Activated naive CD4-positive, alpha-beta T cell treated with anti-CD3 and anti-CD28 coated beads, Interleukin-2, amount 50 U/mL, for 72 hours (primary cell): ENCODE data around the gene NANOS3. TPM values are rescaled to one million over a fixed set of nuclear protein-coding genes. Genes with fewer than 3 reads are reported as not detected.

ENCODE experiments used
- ATAC-seq, 2 donors: fragments of 150-1000 bp; cut with Tn5 transposase; 2 replicates each; pipeline ENCODE4 v1.10.0; 2021; ENCODE audit warnings: mild to moderate bottlenecking in 2 of 2, moderate library complexity in 2 of 2
- DNase-seq, 2 donors: peaks; one replicate each; pipeline ENCODE4 v3.0.0; 2021 to 2022; ENCODE audit warnings: low spot score in 2 of 2
- H3K27ac Mint-ChIP-seq, 2 donors: one replicate each; pipeline ENCODE4 v1.8.0; 2022; ENCODE audit warnings: mild to moderate bottlenecking in 2 of 2, mixed read lengths in 2 of 2
- H3K36me3 Mint-ChIP-seq, 2 donors: one replicate each; pipeline ENCODE4 v1.8.0; 2022; ENCODE audit warnings: mixed read lengths in 2 of 2
- H3K9me3 Mint-ChIP-seq, 2 donors: one replicate each; pipeline ENCODE4 v1.8.0; 2022; ENCODE audit warnings: mixed read lengths in 2 of 2
- total RNA-seq, 2 donors: library from RNA; stranded (reverse); gene quantifications; one replicate each; pipeline ENCODE4 v1.2.3, GENCODE V29; 2022

Gene NANOS3
- total RNA-seq, 2 donors from 2014 or later, result 0.88 to 0.98 TPM

DNA sequence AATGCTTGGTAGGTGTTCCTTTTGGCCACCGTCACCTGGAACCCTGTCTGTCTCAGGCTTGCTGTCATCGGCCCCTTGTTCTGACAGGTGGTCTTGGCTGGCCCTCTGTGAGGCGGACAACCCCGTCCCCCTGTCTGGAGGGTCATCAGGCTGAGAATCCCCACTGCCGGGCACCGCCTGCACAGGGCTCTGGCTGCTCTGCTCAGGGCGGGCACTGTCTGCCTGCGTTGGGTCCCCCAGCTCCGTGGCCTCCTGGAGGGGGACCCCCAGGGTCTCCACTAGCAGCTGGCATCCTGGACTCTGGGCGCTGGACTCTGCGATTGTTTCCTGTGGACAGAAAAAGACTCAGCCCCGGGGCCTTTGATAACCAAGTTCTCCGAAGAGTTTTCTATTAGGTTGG is 13.2 kb downstream of the NANOS3 start:
- no peaks in the 10 kb centered on the region for H3K36me3 Mint-ChIP-seq
- H3K9me3 Mint-ChIP-seq, result no peaks in the 10 kb centered on the region
- no peak for DNase-seq
- no peak for ATAC-seq
- no peak overlapping the region for H3K27ac Mint-ChIP-seq

DNA sequence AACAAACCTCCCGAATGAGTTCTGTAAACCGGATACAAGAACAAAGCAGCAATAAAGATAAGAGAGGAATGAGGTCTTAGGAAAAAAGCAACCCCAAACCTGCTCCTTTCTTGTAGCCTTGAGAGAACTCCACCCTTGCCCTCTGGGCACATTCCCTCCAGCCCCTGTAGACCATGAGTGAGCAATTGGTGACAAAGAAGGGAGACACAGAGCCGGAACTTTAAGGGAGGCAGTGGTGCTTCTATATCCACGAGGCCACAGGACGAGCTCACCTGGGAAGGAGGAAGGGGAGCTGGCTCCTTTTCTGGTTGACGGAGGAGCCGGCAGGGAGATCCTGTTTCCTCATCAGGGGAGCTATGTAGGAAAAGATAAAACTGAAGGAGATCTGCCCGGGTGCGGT is 15.9 kb downstream of the NANOS3 start:
- ATAC-seq (no peak), DNase-seq (no peak)
- Mint-ChIP-seq H3K9me3 (no peaks in the 10 kb centered on the region), H3K27ac (peak overlapping the region in 1 of 2 donors; percentile 62), H3K36me3 (no peaks in the 10 kb centered on the region)

GRCh38 chr19:13894552-13894951 is 17.6 kb downstream of the NANOS3 start:
- ATAC-seq (no peak), DNase-seq (no peak)
- H3K9me3 Mint-ChIP-seq, result no peaks in the 10 kb centered on the region
- no peaks in the 10 kb centered on the region for H3K36me3 Mint-ChIP-seq
- H3K27ac Mint-ChIP-seq, result no peak overlapping the region

DNA sequence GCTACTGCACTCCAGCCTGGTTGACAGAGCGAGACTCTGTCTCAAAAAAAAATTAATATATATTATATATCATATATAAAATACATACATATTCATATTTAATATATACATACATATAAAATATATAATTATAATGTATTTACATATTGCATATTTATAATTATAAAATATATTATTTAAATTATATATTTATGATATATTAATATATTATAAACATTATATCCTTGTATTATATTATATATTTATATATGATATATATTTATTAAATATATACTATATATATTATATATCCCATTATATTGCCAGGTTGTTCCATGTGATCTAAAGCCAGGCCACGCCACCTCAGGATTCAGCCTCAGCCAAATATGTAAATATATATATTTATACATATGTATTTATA is 19.3 kb downstream of the NANOS3 start:
- Mint-ChIP-seq H3K27ac (no peak overlapping the region), H3K9me3 (no peaks in the 10 kb centered on the region)
- no peak for ATAC-seq

GRCh38 chr19:13899393-13899792 is 22.5 kb downstream of the NANOS3 start:
- no peaks in the 10 kb centered on the region for H3K9me3 Mint-ChIP-seq
- no peak for DNase-seq
- ATAC-seq, result no peak
- no peak overlapping the region for H3K27ac Mint-ChIP-seq
- H3K36me3 Mint-ChIP-seq, result no peaks in the 10 kb centered on the region

More for the DNA sequence above, 19.3 kb downstream of the NANOS3 start:
- DNase-seq, result no peak
- H3K36me3 Mint-ChIP-seq, result no peaks in the 10 kb centered on the region

DNA sequence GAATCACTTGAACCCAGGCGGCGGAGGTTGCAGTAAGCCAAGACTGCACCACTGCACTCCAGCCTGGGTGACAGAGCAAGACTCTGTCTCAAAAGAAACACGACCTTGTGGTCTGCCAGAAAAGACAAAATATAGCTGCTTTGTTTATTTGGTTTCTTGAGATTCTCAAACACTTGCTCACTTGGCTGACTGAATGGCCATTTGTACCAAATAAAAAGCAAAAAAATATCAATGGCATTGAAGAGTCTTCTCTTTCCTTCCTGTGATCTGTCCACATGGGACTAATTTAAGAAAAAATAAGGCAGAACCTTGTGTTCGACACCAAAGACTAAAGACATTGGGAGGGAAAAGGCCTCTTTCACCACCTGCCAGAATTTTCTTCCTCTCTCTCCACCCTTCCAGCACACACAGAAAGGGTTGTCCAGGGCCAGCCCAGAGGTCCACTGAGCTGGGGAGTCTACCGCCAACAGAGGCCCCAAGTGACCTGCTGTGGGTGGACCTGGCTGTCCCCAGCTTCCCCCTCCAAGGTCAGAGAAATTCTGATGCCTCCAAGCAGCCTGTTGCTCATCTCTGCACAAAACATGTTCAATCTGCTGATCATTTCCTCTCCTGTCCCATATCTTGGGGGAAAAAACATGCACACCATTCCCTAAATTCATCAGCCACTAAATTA is 23.1 kb downstream of the NANOS3 start:
- H3K9me3 Mint-ChIP-seq, result no peaks in the 10 kb centered on the region
- ATAC-seq, result no peak
- H3K27ac Mint-ChIP-seq, result peak overlapping the region in 1 of 2 donors; percentile 68
- no peaks in the 10 kb centered on the region for H3K36me3 Mint-ChIP-seq
- DNase-seq, result no peak

DNA sequence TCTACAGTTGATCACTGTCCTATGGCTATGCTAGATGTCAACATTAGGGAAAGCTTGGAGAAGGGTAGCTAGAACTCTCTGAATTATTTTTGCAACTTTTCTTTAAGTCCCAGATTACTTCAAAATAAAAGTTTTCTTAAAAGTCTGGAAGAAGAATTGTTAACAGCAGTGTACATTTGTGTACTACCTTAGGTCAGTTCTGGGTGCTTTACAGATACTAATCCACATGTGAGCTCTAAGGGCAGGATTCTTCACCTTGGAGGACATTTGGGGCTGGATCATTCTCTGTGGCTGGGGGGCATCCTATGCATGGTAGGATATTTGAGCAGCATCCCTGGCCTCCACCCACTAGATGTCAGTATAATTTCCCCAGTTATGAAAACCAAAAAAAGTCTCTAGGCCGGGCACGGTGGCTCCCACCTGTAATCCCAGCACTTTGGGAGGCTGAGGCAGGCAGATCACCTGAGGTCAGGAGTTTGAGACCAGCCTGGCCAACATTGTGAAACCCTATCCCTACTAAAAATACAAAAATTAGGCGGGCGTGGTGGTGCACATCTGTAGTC is 26.1 kb downstream of the NANOS3 start:
- ATAC-seq, result no peak
- Mint-ChIP-seq H3K9me3 (no peaks in the 10 kb centered on the region), H3K36me3 (peaks cover 0 to 6% of the 10 kb centered on the region in 2 donors), H3K27ac (no peak overlapping the region)
- DNase-seq, result no peak

- H3K36me3 Mint-ChIP-seq, result peaks cover 5 to 6% of the 10 kb centered on the region in 2 donors
Measured at GRCh38 chr19:13905634-13906520, 28.9 kb downstream of the NANOS3 start, which contains the start of the genes BRME1 and CC2D1A. Gene BRME1, minus strand, starts transcription at chr19:13906117. Its CDS starts 1,225 bp downstream, at chr19:13904892. Gene CC2D1A, plus strand, starts transcription at chr19:13906201. Its CDS starts 241 bp downstream, at chr19:13906442.

GRCh38 chr19:13906521-13906904 is 29.6 kb downstream of the NANOS3 start:
- DNase-seq, result peak in 1 of 2 donors; percentile 24
- ATAC-seq, result peak; percentile 18 to 28
- Mint-ChIP-seq H3K36me3 (peaks cover 5 to 6% of the 10 kb centered on the region in 2 donors), H3K9me3 (no peaks in the 10 kb centered on the region), H3K27ac (peak overlapping the region; percentile 74 to 93)

More at GRCh38 chr19:13905634-13906520, 28.9 kb downstream of the NANOS3 start, which contains the start of the genes BRME1 and CC2D1A:
- H3K9me3 Mint-ChIP-seq, result no peaks in the 10 kb centered on the region
- peak within 1 kb of the TSS; percentile 74 to 93 for H3K27ac Mint-ChIP-seq
- DNase-seq, result peak; percentile 94 to 96
- ATAC-seq, result peak; percentile 98 to 99

DNA sequence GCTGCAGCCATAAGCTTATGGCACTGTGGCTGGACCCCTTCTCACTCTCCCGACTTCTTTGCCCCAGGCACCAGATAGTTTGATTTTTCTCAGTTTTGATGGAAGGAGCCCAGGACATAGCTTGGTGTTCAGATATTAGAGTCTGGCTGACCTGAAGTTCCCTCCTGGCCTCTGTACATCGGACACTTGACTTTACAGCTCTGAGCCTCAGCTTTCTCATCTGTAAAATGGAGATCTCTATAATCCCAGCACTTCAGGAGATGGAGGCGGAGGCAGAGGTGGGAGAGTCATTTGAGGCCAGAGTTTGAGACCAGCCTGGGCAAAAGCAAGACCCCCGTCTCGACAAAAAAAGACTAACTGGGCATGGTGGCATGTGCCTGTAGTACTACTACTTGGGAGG is 30.0 kb downstream of the NANOS3 start:
- DNase-seq (no peak), ATAC-seq (no peak)
- Mint-ChIP-seq H3K9me3 (no peaks in the 10 kb centered on the region), H3K27ac (peak overlapping the region in 1 of 2 donors; percentile 93), H3K36me3 (peaks cover 5 to 6% of the 10 kb centered on the region in 2 donors)

- DNase-seq (no peak), ATAC-seq (no peak)
- Mint-ChIP-seq H3K9me3 (no peaks in the 10 kb centered on the region), H3K27ac (no peak overlapping the region), H3K36me3 (peaks cover 5 to 6% of the 10 kb centered on the region in 2 donors)
Measured at GRCh38 chr19:13908674-13909073, 31.7 kb downstream of the NANOS3 start.

DNA sequence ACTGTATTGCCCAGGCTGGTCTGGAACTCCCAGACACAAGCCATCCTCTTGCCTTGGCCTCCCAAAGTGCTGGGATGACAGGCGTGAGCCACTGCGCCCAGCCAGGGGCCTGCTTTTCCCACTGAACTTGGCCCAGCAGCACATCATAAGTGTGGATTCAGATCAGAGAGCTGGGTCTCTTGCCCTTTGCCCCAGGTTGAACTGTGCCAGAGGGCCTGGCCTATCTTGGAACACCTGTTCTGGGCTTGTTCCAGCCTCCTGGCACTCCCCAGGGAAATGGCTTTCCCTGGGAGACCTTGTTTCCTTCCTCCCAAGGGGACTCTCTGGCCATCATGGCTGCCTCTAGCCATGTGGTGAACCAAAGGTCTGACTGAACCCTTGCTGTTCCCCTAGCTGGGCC is 32.5 kb downstream of the NANOS3 start:
- no peaks in the 10 kb centered on the region for H3K9me3 Mint-ChIP-seq
- H3K27ac Mint-ChIP-seq, result no peak overlapping the region
- ATAC-seq, result no peak

DNA sequence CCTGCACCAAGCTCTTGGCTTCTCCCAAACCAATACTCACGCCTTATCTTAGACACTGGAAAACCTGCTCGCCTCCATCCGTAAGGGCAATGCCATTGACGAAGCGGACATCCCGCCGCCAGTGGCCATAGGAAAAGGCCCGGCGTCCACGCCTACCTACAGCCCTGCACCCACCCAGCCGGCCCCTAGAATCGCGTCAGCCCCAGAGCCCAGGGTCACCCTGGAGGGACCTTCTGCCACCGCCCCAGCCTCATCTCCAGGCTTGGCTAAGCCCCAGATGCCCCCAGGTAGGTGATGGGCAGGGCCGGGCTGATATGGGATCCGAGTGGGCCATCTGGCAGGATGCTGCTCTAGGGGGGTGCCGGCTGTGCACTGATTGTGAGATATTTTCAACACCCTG is 36.4 kb downstream of the NANOS3 start:
- no peak for DNase-seq
- Mint-ChIP-seq H3K9me3 (no peaks in the 10 kb centered on the region), H3K27ac (no peak overlapping the region), H3K36me3 (peaks cover 0 to 5% of the 10 kb centered on the region in 2 donors)
- ATAC-seq, result no peak

More for the DNA sequence above, 32.5 kb downstream of the NANOS3 start:
- DNase-seq, result no peak
- peaks cover 5 to 6% of the 10 kb centered on the region in 2 donors for H3K36me3 Mint-ChIP-seq

GRCh38 chr19:13914777-13915176 is 37.8 kb downstream of the NANOS3 start:
- peak overlapping the region in 1 of 2 donors; percentile 14 for H3K27ac Mint-ChIP-seq
- ATAC-seq, result no peak
- no peak for DNase-seq
- peaks cover 0 to 5% of the 10 kb centered on the region in 2 donors for H3K36me3 Mint-ChIP-seq
- no peaks in the 10 kb centered on the region for H3K9me3 Mint-ChIP-seq

DNA sequence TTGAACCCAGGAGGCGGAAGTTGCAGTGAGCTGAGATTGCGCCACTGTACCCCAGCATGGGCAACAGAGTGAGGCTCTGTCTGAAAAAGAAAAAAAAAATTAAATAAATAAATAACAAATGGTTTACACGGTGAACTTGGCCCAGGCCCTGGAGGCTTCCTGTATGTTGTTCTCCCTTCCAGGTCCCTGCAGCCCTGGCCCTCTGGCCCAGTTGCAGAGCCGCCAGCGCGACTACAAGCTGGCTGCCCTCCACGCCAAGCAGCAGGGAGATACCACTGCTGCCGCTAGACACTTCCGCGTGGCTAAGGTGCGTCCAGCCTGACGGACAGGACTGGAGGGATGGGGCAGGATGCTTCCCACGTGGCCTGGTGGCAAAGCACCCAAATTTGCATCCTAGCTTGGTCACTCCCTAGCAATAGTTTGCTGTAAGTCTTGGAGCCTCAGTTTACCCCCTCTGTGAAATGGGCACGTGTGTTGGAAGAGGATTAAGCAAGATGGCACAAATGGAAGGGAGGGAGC is 41.0 kb downstream of the NANOS3 start:
- DNase-seq (no peak), ATAC-seq (no peak)
- Mint-ChIP-seq H3K9me3 (no peaks in the 10 kb centered on the region), H3K27ac (no peak overlapping the region), H3K36me3 (peaks cover 24 to 26% of the 10 kb centered on the region in 2 donors)

- ATAC-seq, result no peak
- H3K27ac Mint-ChIP-seq, result no peak overlapping the region
- DNase-seq, result no peak
- H3K9me3 Mint-ChIP-seq, result no peaks in the 10 kb centered on the region
- peaks cover 24 to 26% of the 10 kb centered on the region in 2 donors for H3K36me3 Mint-ChIP-seq
Measured at GRCh38 chr19:13918726-13919411, 41.9 kb downstream of the NANOS3 start.
